ENCODE measurements around the gene ZSWIM1.

ZSWIM1 gene

GRCh38 chr20:45841407-45842129 is 39.5 kb upstream of the ZSWIM1 start:
- peaks cover 68% of the 10 kb centered on the region for H3K36me3 ChIP-seq (ENCODE audit: control insufficient read depth, insufficient read depth, low read length)
- H3K4me3 ChIP-seq (ENCODE audit: extremely low read depth, insufficient read depth, low read length, poor library complexity, severe bottlenecking) = no peak overlapping the region
- WGBS, 2 experiments (ENCODE audit: insufficient coverage in 2 of 2) = 95 to 100% methylated on average over 4 to 6 of the region's 10 CpGs
- H3K27ac ChIP-seq (ENCODE audit: low read depth, low read length, severe bottlenecking) = no peak overlapping the region
- H3K4me1 ChIP-seq (ENCODE audit: control insufficient read depth, insufficient read depth, low read length, poor library complexity, severe bottlenecking) = peaks cover 5% of the 10 kb centered on the region
- no peaks in the 10 kb centered on the region for H3K9me3 ChIP-seq (ENCODE audit: control insufficient read depth, low read length)

- Histone ChIP-seq H3K27ac (ENCODE audit: low read depth, low read length, severe bottlenecking) (no peak overlapping the region), H3K4me1 (ENCODE audit: control insufficient read depth, insufficient read depth, low read length, poor library complexity, severe bottlenecking) (no peaks in the 10 kb centered on the region), H3K36me3 (ENCODE audit: control insufficient read depth, insufficient read depth, low read length) (peaks cover 70% of the 10 kb centered on the region), H3K9me3 (ENCODE audit: control insufficient read depth, low read length) (no peaks in the 10 kb centered on the region), H3K4me3 (ENCODE audit: extremely low read depth, insufficient read depth, low read length, poor library complexity, severe bottlenecking) (no peak overlapping the region)
- 89 to 92% methylated on average over 4 to 5 of the region's 5 CpGs for WGBS, 2 experiments (ENCODE audit: insufficient coverage in 2 of 2)
Observed at GRCh38 chr20:45842169-45842812, 38.7 kb upstream of the ZSWIM1 start.

GRCh38 chr20:45843506-45843905 is 37.5 kb upstream of the ZSWIM1 start:
- Histone ChIP-seq H3K27ac (ENCODE audit: low read depth, low read length, severe bottlenecking) (no peak overlapping the region), H3K4me1 (ENCODE audit: control insufficient read depth, insufficient read depth, low read length, poor library complexity, severe bottlenecking) (no peaks in the 10 kb centered on the region), H3K36me3 (ENCODE audit: control insufficient read depth, insufficient read depth, low read length) (peaks cover 65% of the 10 kb centered on the region), H3K9me3 (ENCODE audit: control insufficient read depth, low read length) (no peaks in the 10 kb centered on the region), H3K4me3 (ENCODE audit: extremely low read depth, insufficient read depth, low read length, poor library complexity, severe bottlenecking) (no peak overlapping the region)
- WGBS, 2 experiments (ENCODE audit: insufficient coverage in 2 of 2) = 95 to 96% methylated on average over 10 to 13 of the region's 14 CpGs

GRCh38 chr20:45845452-45845851 is 35.6 kb upstream of the ZSWIM1 start:
- Histone ChIP-seq H3K4me3 (ENCODE audit: extremely low read depth, insufficient read depth, low read length, poor library complexity, severe bottlenecking) (no peak overlapping the region), H3K4me1 (ENCODE audit: control insufficient read depth, insufficient read depth, low read length, poor library complexity, severe bottlenecking) (no peaks in the 10 kb centered on the region), H3K27ac (ENCODE audit: low read depth, low read length, severe bottlenecking) (no peak overlapping the region), H3K9me3 (ENCODE audit: control insufficient read depth, low read length) (no peaks in the 10 kb centered on the region), H3K36me3 (ENCODE audit: control insufficient read depth, insufficient read depth, low read length) (peaks cover 63% of the 10 kb centered on the region)

GRCh38 chr20:45848421-45848820 is 32.6 kb upstream of the ZSWIM1 start:
- Histone ChIP-seq H3K27ac (ENCODE audit: low read depth, low read length, severe bottlenecking) (no peak overlapping the region), H3K4me1 (ENCODE audit: control insufficient read depth, insufficient read depth, low read length, poor library complexity, severe bottlenecking) (no peaks in the 10 kb centered on the region), H3K4me3 (ENCODE audit: extremely low read depth, insufficient read depth, low read length, poor library complexity, severe bottlenecking) (no peak overlapping the region), H3K36me3 (ENCODE audit: control insufficient read depth, insufficient read depth, low read length) (peaks cover 52% of the 10 kb centered on the region), H3K9me3 (ENCODE audit: control insufficient read depth, low read length) (no peaks in the 10 kb centered on the region)
- 96 to 97% methylated on average over 8 of the region's 8 CpGs for WGBS, 2 experiments (ENCODE audit: insufficient coverage in 2 of 2)

GRCh38 chr20:45848969-45849582 is 32.0 kb upstream of the ZSWIM1 start:
- Histone ChIP-seq H3K4me3 (ENCODE audit: extremely low read depth, insufficient read depth, low read length, poor library complexity, severe bottlenecking) (no peak overlapping the region), H3K36me3 (ENCODE audit: control insufficient read depth, insufficient read depth, low read length) (peaks cover 51% of the 10 kb centered on the region), H3K9me3 (ENCODE audit: control insufficient read depth, low read length) (no peaks in the 10 kb centered on the region), H3K27ac (ENCODE audit: low read depth, low read length, severe bottlenecking) (no peak overlapping the region), H3K4me1 (ENCODE audit: control insufficient read depth, insufficient read depth, low read length, poor library complexity, severe bottlenecking) (no peaks in the 10 kb centered on the region)
- WGBS, 2 experiments (ENCODE audit: insufficient coverage in 2 of 2) = 95 to 100% methylated on average over 3 to 4 of the region's 8 CpGs

GRCh38 chr20:45850238-45850637 is 30.8 kb upstream of the ZSWIM1 start:
- Histone ChIP-seq H3K27ac (ENCODE audit: low read depth, low read length, severe bottlenecking) (no peak overlapping the region), H3K9me3 (ENCODE audit: control insufficient read depth, low read length) (no peaks in the 10 kb centered on the region), H3K4me3 (ENCODE audit: extremely low read depth, insufficient read depth, low read length, poor library complexity, severe bottlenecking) (no peak overlapping the region), H3K4me1 (ENCODE audit: control insufficient read depth, insufficient read depth, low read length, poor library complexity, severe bottlenecking) (no peaks in the 10 kb centered on the region), H3K36me3 (ENCODE audit: control insufficient read depth, insufficient read depth, low read length) (peaks cover 45% of the 10 kb centered on the region)
- WGBS, 2 experiments (ENCODE audit: insufficient coverage in 2 of 2) = 100% methylated on average over 1 of the region's 2 CpGs

GRCh38 chr20:45850926-45851325 is 30.1 kb upstream of the ZSWIM1 start:
- Histone ChIP-seq H3K27ac (ENCODE audit: low read depth, low read length, severe bottlenecking) (no peak overlapping the region), H3K4me1 (ENCODE audit: control insufficient read depth, insufficient read depth, low read length, poor library complexity, severe bottlenecking) (peaks cover under 1% of the 10 kb centered on the region), H3K9me3 (ENCODE audit: control insufficient read depth, low read length) (no peaks in the 10 kb centered on the region), H3K4me3 (ENCODE audit: extremely low read depth, insufficient read depth, low read length, poor library complexity, severe bottlenecking) (no peak overlapping the region), H3K36me3 (ENCODE audit: control insufficient read depth, insufficient read depth, low read length) (peaks cover 39% of the 10 kb centered on the region)
- WGBS, 2 experiments (ENCODE audit: insufficient coverage in 2 of 2) = 100% methylated on average over 1 of the region's 1 CpG

GRCh38 chr20:45851501-45851900 is 29.5 kb upstream of the ZSWIM1 start:
- Histone ChIP-seq H3K9me3 (ENCODE audit: control insufficient read depth, low read length) (no peaks in the 10 kb centered on the region), H3K36me3 (ENCODE audit: control insufficient read depth, insufficient read depth, low read length) (peaks cover 33% of the 10 kb centered on the region), H3K27ac (ENCODE audit: low read depth, low read length, severe bottlenecking) (no peak overlapping the region), H3K4me1 (ENCODE audit: control insufficient read depth, insufficient read depth, low read length, poor library complexity, severe bottlenecking) (peaks cover 6% of the 10 kb centered on the region), H3K4me3 (ENCODE audit: extremely low read depth, insufficient read depth, low read length, poor library complexity, severe bottlenecking) (no peak overlapping the region)

- 97 to 100% methylated on average over 5 to 6 of the region's 6 CpGs for WGBS, 2 experiments (ENCODE audit: insufficient coverage in 2 of 2)
- Histone ChIP-seq H3K36me3 (ENCODE audit: control insufficient read depth, insufficient read depth, low read length) (peaks cover 26% of the 10 kb centered on the region), H3K27ac (ENCODE audit: low read depth, low read length, severe bottlenecking) (no peak overlapping the region), H3K4me1 (ENCODE audit: control insufficient read depth, insufficient read depth, low read length, poor library complexity, severe bottlenecking) (peaks cover 6% of the 10 kb centered on the region), H3K9me3 (ENCODE audit: control insufficient read depth, low read length) (no peaks in the 10 kb centered on the region), H3K4me3 (ENCODE audit: extremely low read depth, insufficient read depth, low read length, poor library complexity, severe bottlenecking) (no peak overlapping the region)
Observed at GRCh38 chr20:45852326-45852725, 28.7 kb upstream of the ZSWIM1 start.

- Histone ChIP-seq H3K4me1 (ENCODE audit: control insufficient read depth, insufficient read depth, low read length, poor library complexity, severe bottlenecking) (peaks cover 9% of the 10 kb centered on the region), H3K27ac (ENCODE audit: low read depth, low read length, severe bottlenecking) (no peak overlapping the region), H3K36me3 (ENCODE audit: control insufficient read depth, insufficient read depth, low read length) (peaks cover 26% of the 10 kb centered on the region), H3K9me3 (ENCODE audit: control insufficient read depth, low read length) (no peaks in the 10 kb centered on the region), H3K4me3 (ENCODE audit: extremely low read depth, insufficient read depth, low read length, poor library complexity, severe bottlenecking) (no peak overlapping the region)
- WGBS, 2 experiments (ENCODE audit: insufficient coverage in 2 of 2) = 40% methylated on average over 1 of the region's 2 CpGs; no CpG with 5 or more reads in 1 of the 2 experiments
Observed at GRCh38 chr20:45853484-45853883, 27.5 kb upstream of the ZSWIM1 start.

Data from mesodermal cell (in vitro differentiated cells).